Breast epithelium (tissue), 3 donors: ENCODE results near the gene EHHADH.

Experiments used
- CTCF ChIP-seq, 3 donors: fragments of 450-650 bp; IDR thresholded peaks; one replicate each; pipeline ENCODE4 v1.5.1; 2016 to 2017; ENCODE audit warnings: antibody characterized with exemption in 3 of 3, mild to moderate bottlenecking in 3 of 3, moderate library complexity in 3 of 3
- POLR2A ChIP-seq: fragments of 450-650 bp; IDR thresholded peaks from one replicate; pipeline ENCODE4 v1.6.1; 2016; ENCODE audit warnings: antibody characterized with exemption, mild to moderate bottlenecking, moderate library complexity
- POLR2AphosphoS5 ChIP-seq, 3 donors: sonication (generic); formaldehyde crosslinking; IDR thresholded peaks; one replicate each; pipeline ENCODE4 v1.6.1; 2017; ENCODE audit warnings: antibody characterized with exemption in 3 of 3

- TF ChIP-seq CTCF (IDR thresholded peaks at IDR 0.05): no peak
- no peak for TF ChIP-seq POLR2A
- TF ChIP-seq POLR2AphosphoS5 (IDR thresholded peaks at IDR 0.05): no peak
Measured at GRCh38 chr3:185292238-185292637, 38.4 kb upstream of the EHHADH start.
